ENCODE results near the gene AQP7. TPM values are rescaled to one million over a fixed set of nuclear protein-coding genes. Genes with fewer than 3 reads are reported as not detected.

AQP7 gene
- total RNA-seq, 3 donors from 2014 or later: not detected

- no peaks in the 10 kb centered on the region for H3K27me3 Mint-ChIP-seq (ENCODE audit: low read depth)
- DNase-seq (no peak), ATAC-seq (peak in 1 of 2 donors; percentile 32)
- H3K9me3 Mint-ChIP-seq: no peaks in the 10 kb centered on the region
- no peak overlapping the region for H3K4me3 Mint-ChIP-seq
- no peaks in the 10 kb centered on the region for H3K4me1 Mint-ChIP-seq (ENCODE audit: low read depth)
- peaks cover 43% of the 10 kb centered on the region for H3K36me3 Mint-ChIP-seq (ENCODE audit: insufficient read depth)
Measured at GRCh38 chr9:33351547-33351946, 50.8 kb downstream of the AQP7 start.

GRCh38 chr9:33350310-33350709 is 52.1 kb downstream of the AQP7 start:
- no peak for ATAC-seq
- peaks cover 47% of the 10 kb centered on the region for H3K36me3 Mint-ChIP-seq (ENCODE audit: insufficient read depth)

GRCh38 chr9:33349743-33350142 is 52.6 kb downstream of the AQP7 start:
- no peak for DNase-seq
- H3K4me1 Mint-ChIP-seq (ENCODE audit: low read depth): no peaks in the 10 kb centered on the region
- no peaks in the 10 kb centered on the region for H3K27me3 Mint-ChIP-seq (ENCODE audit: low read depth)
- no peak overlapping the region for H3K4me3 Mint-ChIP-seq
- no peaks in the 10 kb centered on the region for H3K9me3 Mint-ChIP-seq
- no peak for ATAC-seq
- H3K36me3 Mint-ChIP-seq (ENCODE audit: insufficient read depth): peaks cover 44% of the 10 kb centered on the region

More at GRCh38 chr9:33350310-33350709, 52.1 kb downstream of the AQP7 start:
- Mint-ChIP-seq H3K9me3 (no peaks in the 10 kb centered on the region), H3K27me3 (ENCODE audit: low read depth) (no peaks in the 10 kb centered on the region), H3K4me1 (ENCODE audit: low read depth) (no peaks in the 10 kb centered on the region), H3K4me3 (no peak overlapping the region)
- no peak for DNase-seq

GRCh38 chr9:33348998-33349397 is 53.4 kb downstream of the AQP7 start:
- Mint-ChIP-seq H3K27me3 (ENCODE audit: low read depth) (no peaks in the 10 kb centered on the region), H3K36me3 (ENCODE audit: insufficient read depth) (peaks cover 42% of the 10 kb centered on the region), H3K4me3 (no peak overlapping the region), H3K9me3 (no peaks in the 10 kb centered on the region), H3K4me1 (ENCODE audit: low read depth) (no peaks in the 10 kb centered on the region)
- DNase-seq: no peak
- ATAC-seq: no peak

- H3K9me3 Mint-ChIP-seq: no peaks in the 10 kb centered on the region
- peaks cover 2% of the 10 kb centered on the region for H3K4me1 Mint-ChIP-seq (ENCODE audit: low read depth)
- DNase-seq: no peak
- H3K4me3 Mint-ChIP-seq: no peak overlapping the region
- no peaks in the 10 kb centered on the region for H3K27me3 Mint-ChIP-seq (ENCODE audit: low read depth)
- ATAC-seq: no peak
- H3K36me3 Mint-ChIP-seq (ENCODE audit: insufficient read depth): peaks cover 44% of the 10 kb centered on the region
Measured at GRCh38 chr9:33346564-33346963, 55.8 kb downstream of the AQP7 start.

GRCh38 chr9:33344145-33344544 is 58.2 kb downstream of the AQP7 start:
- Mint-ChIP-seq H3K27me3 (ENCODE audit: low read depth) (no peaks in the 10 kb centered on the region), H3K4me3 (no peak overlapping the region), H3K9me3 (peaks cover 9% of the 10 kb centered on the region), H3K4me1 (ENCODE audit: low read depth) (peaks cover 2% of the 10 kb centered on the region), H3K36me3 (ENCODE audit: insufficient read depth) (peaks cover 58% of the 10 kb centered on the region)
- DNase-seq (no peak), ATAC-seq (no peak)

- H3K9me3 Mint-ChIP-seq: peaks cover 11% of the 10 kb centered on the region
- no peak for ATAC-seq
- no peaks in the 10 kb centered on the region for H3K27me3 Mint-ChIP-seq (ENCODE audit: low read depth)
- peaks cover 43% of the 10 kb centered on the region for H3K36me3 Mint-ChIP-seq (ENCODE audit: insufficient read depth)
- no peak overlapping the region for H3K4me3 Mint-ChIP-seq
- DNase-seq: no peak
- peaks cover 2% of the 10 kb centered on the region for H3K4me1 Mint-ChIP-seq (ENCODE audit: low read depth)
Measured at GRCh38 chr9:33341182-33341581, 61.2 kb downstream of the AQP7 start.

GRCh38 chr9:33340186-33340585 is 62.2 kb downstream of the AQP7 start:
- Mint-ChIP-seq H3K27me3 (ENCODE audit: low read depth) (no peaks in the 10 kb centered on the region), H3K36me3 (ENCODE audit: insufficient read depth) (peaks cover 38% of the 10 kb centered on the region), H3K4me3 (no peak overlapping the region), H3K9me3 (peaks cover 11% of the 10 kb centered on the region), H3K4me1 (ENCODE audit: low read depth) (peaks cover 2% of the 10 kb centered on the region)
- DNase-seq (no peak), ATAC-seq (no peak)

Other genes starting within 250 kb of the AQP7 start
- 10 to 100 TPM; 30.2 to 43.4 (median 32.0) TPM for gene B4GALT1, start 235.2 kb downstream of the AQP7 start, total RNA-seq
- not detected for gene SPINK4, start 162.4 kb downstream of the AQP7 start, total RNA-seq
- 100 to 1,000 TPM; 115 to 133 (median 117) TPM for gene BAG1, start 137.9 kb downstream of the AQP7 start, total RNA-seq
- gene CHMP5, start 137.5 kb downstream of the AQP7 start, total RNA-seq: 10 to 100 TPM; 45.0 to 59.5 (median 46.8) TPM
- gene NFX1, start 112.1 kb downstream of the AQP7 start, total RNA-seq: 10 to 100 TPM; 35.2 to 42.6 (median 36.0) TPM
- 1 to 10 TPM; 4.5 to 5.5 (median 5.3) TPM for gene AQP3, start 45.0 kb upstream of the AQP7 start, total RNA-seq
- gene NOL6, start 71.4 kb upstream of the AQP7 start, total RNA-seq: 100 to 1,000 TPM; 150 to 170 (median 165) TPM
- gene ANKRD18B, start 121.7 kb upstream of the AQP7 start, total RNA-seq: 1 to 10 TPM in 1 of 3 donors, not detected in 2; 2.4 TPM